Esophagus squamous epithelium (tissue), 4 donors: Measurements from ENCODE around the gene COMTD1.

ENCODE experiments used
- CTCF ChIP-seq, 6 experiments: fragments of 450-650 bp in 4 of 6; fragments of 200-600 bp in 2 of 6; sonication (generic) in 2 of 6; IDR thresholded peaks; one replicate each; pipeline ENCODE4 v1.5.1; 2016 to 2019; ENCODE audit warnings: antibody characterized with exemption in 6 of 6, mild to moderate bottlenecking in 4 of 6, moderate library complexity in 4 of 6
- POLR2A ChIP-seq, 4 donors: fragments of 450-650 bp; IDR thresholded peaks; one replicate each; pipeline ENCODE4 v1.6.1; 2017; ENCODE audit warnings: antibody characterized with exemption in 4 of 4, mild to moderate bottlenecking in 4 of 4, moderate library complexity in 3 of 4

- no peak for TF ChIP-seq CTCF (IDR thresholded peaks at IDR 0.05)
- no peak for TF ChIP-seq POLR2A (IDR thresholded peaks at IDR 0.05)
These were observed 3.8 kb downstream of the COMTD1 start for GRCh38 chr10:75231672-75232581.
